ENCODE results near the gene IRF3. TPM values are rescaled to one million over a fixed set of nuclear protein-coding genes. Genes with fewer than 3 reads are reported as not detected.
A peak's percentile ranks its signal among the peaks of the same experiment; 100 is the strongest.
"Not testable (repeated sequence)": the region's sequence is repeated elsewhere in the genome, so short reads cannot be mapped to it uniquely, and the experiment has no call there.

Gene IRF3
- total RNA-seq, 4 donors from 2014 or later, result 73.0 to 164 (median 104) TPM

GRCh38 chr19:49635530-49636232 is 30.0 kb downstream of the IRF3 start:
- H3K9me3 ChIP-seq, result no peaks in the 10 kb centered on the region
- H3K27me3 ChIP-seq, result no peaks in the 10 kb centered on the region
- TF ChIP-seq EP300 (IDR thresholded peaks at IDR 0.05; ENCODE audit: low read depth) (no peak), POLR2A (IDR thresholded peaks at IDR 0.05) (no peak), POLR2AphosphoS5 (IDR thresholded peaks at IDR 0.05) (no peak), CTCF (IDR thresholded peaks at IDR 0.05) (no peak)
- peaks cover 0 to 39% (median 24%) of the 10 kb centered on the region in 4 donors for H3K4me1 ChIP-seq
- no peak for DNase-seq
- 56% methylated on average over 24 of the region's 24 CpGs; no CpG with 5 or more reads in 1 of the 2 donors for WGBS, 2 donors (ENCODE audit: low coverage in 1 of 2)
- no peaks in the 10 kb centered on the region for H3K36me3 ChIP-seq
- H3K4me3 ChIP-seq, result no peak overlapping the region
- H3K27ac ChIP-seq, result peak overlapping the region; percentile 14 to 36 (median 24)
- intact Hi-C loops (cut with DNase I; ENCODE audit: low total_unique reads), result loop anchor here (5.0 kb wide), 1 partner anchor 43 kb away; the partner anchor contains the start of gene PRR12
- in situ Hi-C loops (cut with MboI; ENCODE audit: low pct_ligation_motif_present in 1 of 4, low pct_unique_long_range_greater_than_20kb in 1 of 4, low sequenced_read_pairs in 3 of 4), result no loop called here

- H3K36me3 ChIP-seq; H3K4me3 ChIP-seq; H3K27ac ChIP-seq; in situ Hi-C loops (cut with MboI; ENCODE audit: low pct_ligation_motif_present in 1 of 4, low pct_unique_long_range_greater_than_20kb in 1 of 4, low sequenced_read_pairs in 3 of 4); intact Hi-C loops (cut with DNase I; ENCODE audit: low total_unique reads); H3K9me3 ChIP-seq; H3K27me3 ChIP-seq; DNase-seq: not testable (repeated sequence)
- 58 to 69% methylated on average over 2 to 9 of the region's 9 CpGs for WGBS, 2 donors (ENCODE audit: low coverage in 1 of 2)
- H3K4me1 ChIP-seq, result peaks cover 0 to 25% (median 9%) of the 10 kb centered on the region in 4 donors
Measured at GRCh38 chr19:49633273-49633672, 32.4 kb downstream of the IRF3 start.

GRCh38 chr19:49632576-49632975 is 33.1 kb downstream of the IRF3 start:
- 88% methylated on average over 5 of the region's 5 CpGs; no CpG with 5 or more reads in 1 of the 2 donors for WGBS, 2 donors (ENCODE audit: low coverage in 1 of 2)
- no peaks in the 10 kb centered on the region for H3K27me3 ChIP-seq
- H3K9me3 ChIP-seq, result no peaks in the 10 kb centered on the region
- intact Hi-C loops (cut with DNase I; ENCODE audit: low total_unique reads), result no loop called here
- no peak overlapping the region for H3K27ac ChIP-seq
- DNase-seq, result no peak
- in situ Hi-C loops (cut with MboI; ENCODE audit: low pct_ligation_motif_present in 1 of 4, low pct_unique_long_range_greater_than_20kb in 1 of 4, low sequenced_read_pairs in 3 of 4), result no loop called here
- peaks cover 0 to 18% (median 3%) of the 10 kb centered on the region in 4 donors for H3K4me1 ChIP-seq
- TF ChIP-seq CTCF (IDR thresholded peaks at IDR 0.05) (no peak), POLR2AphosphoS5 (IDR thresholded peaks at IDR 0.05) (no peak), POLR2A (IDR thresholded peaks at IDR 0.05) (no peak), EP300 (IDR thresholded peaks at IDR 0.05; ENCODE audit: low read depth) (no peak)
- peaks cover 0 to 2% (median 0%) of the 10 kb centered on the region in 4 donors for H3K36me3 ChIP-seq
- no peak overlapping the region for H3K4me3 ChIP-seq

GRCh38 chr19:49631610-49632192 is 34.0 kb downstream of the IRF3 start:
- no peak overlapping the region for H3K27ac ChIP-seq
- peaks cover 0 to 11% (median 0%) of the 10 kb centered on the region in 4 donors for H3K4me1 ChIP-seq
- H3K4me3 ChIP-seq, result no peak overlapping the region
- H3K36me3 ChIP-seq, result peaks cover 0 to 4% (median 0%) of the 10 kb centered on the region in 4 donors
- no peaks in the 10 kb centered on the region for H3K27me3 ChIP-seq
- TF ChIP-seq POLR2AphosphoS5 (IDR thresholded peaks at IDR 0.05), result no peak
- TF ChIP-seq EP300 (IDR thresholded peaks at IDR 0.05; ENCODE audit: low read depth), result no peak
- TF ChIP-seq CTCF (IDR thresholded peaks at IDR 0.05), result no peak
- no peak for TF ChIP-seq POLR2A (IDR thresholded peaks at IDR 0.05)
- intact Hi-C loops (cut with DNase I; ENCODE audit: low total_unique reads), result no loop called here
- no peak for DNase-seq
- in situ Hi-C loops (cut with MboI; ENCODE audit: low pct_ligation_motif_present in 1 of 4, low pct_unique_long_range_greater_than_20kb in 1 of 4, low sequenced_read_pairs in 3 of 4), result no loop called here
- no peaks in the 10 kb centered on the region for H3K9me3 ChIP-seq
- WGBS, 2 donors (ENCODE audit: low coverage in 1 of 2), result 67 to 85% methylated on average over 1 to 19 of the region's 19 CpGs

All from transverse colon (tissue), 4 donors.